ENCODE data around the gene TICAM1. TPM values are rescaled to one million over a fixed set of nuclear protein-coding genes. Genes with fewer than 3 reads are reported as not detected.
"Not testable (repeated sequence)": the region's sequence is repeated elsewhere in the genome, so short reads cannot be mapped to it uniquely, and the experiment has no call there.

Gene TICAM1
- total and polyA plus RNA-seq, 7 experiments from 2014 or later, result 3.8 to 28.4 (median 14.3) TPM

DNA sequence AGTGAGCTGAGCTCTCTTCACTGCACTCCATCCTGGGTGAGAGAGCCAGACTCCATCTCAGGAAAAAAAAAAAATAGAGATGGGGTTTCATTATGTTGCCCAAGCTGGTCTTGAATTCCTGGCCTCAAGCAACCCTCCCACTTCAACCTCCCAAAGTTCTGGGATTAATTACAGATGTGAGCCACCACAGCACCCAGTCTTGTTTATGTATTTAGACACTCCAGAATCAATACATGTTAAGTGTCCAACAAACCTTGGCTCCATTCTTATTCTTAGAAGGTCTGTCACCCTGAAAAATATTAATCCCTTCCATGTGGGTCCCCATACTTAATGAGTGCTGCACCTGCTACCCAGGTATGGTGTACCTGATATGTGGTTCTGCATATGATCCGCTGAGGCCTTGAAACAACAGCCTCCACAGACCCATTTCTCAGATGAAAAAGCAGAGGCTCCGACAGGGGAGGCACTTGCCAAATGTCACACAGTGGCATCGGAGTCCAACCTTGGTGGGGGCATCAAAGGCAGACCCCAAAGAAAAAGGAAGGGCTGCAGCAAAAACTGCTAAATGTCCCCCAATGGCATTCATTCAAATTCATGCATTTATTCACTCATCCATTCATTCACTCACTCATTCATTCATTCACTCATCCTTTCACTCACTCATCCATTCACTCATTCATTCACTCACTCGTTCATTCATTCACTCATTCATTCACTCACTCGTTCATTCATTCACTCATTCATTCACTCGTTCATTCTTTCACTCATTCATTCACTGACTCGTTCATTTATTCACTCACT lies 16.7 kb downstream of the TICAM1 start:
- Histone ChIP-seq H3K27me3 (ENCODE audit: control insufficient read depth in 2 of 2, insufficient read depth in 2 of 2, low read length in 2 of 2) (no peaks in the 10 kb centered on the region), H3K27ac (ENCODE audit: low read depth, low read length) (no peak overlapping the region), H3K9me3 (ENCODE audit: control insufficient read depth in 2 of 3, low read length in 3 of 3) (no peaks in the 10 kb centered on the region), H3K4me1 (ENCODE audit: control insufficient read depth in 2 of 2, insufficient read depth in 2 of 2, low read length in 2 of 2) (peaks cover 4 to 14% of the 10 kb centered on the region in 2 donors), H3K4me3 (ENCODE audit: low read length) (peak overlapping the region; percentile 40), H3K36me3 (ENCODE audit: control insufficient read depth in 2 of 3, insufficient read depth in 3 of 3, low read length in 3 of 3) (peaks cover 0 to 24% (median 0%) of the 10 kb centered on the region in 3 experiments)
- ChIA-PET CTCF (interaction anchor here (0.6 kb wide), 1 partner anchor 222 kb away, joined by 3 read pairs; no protein-coding TSS in a partner anchor), POLR2A (no interaction called here)
- Mint-ChIP-seq H3K4me1 (peaks cover 11 to 30% (median 18%) of the 10 kb centered on the region in 7 donors), H3K4me3 (peak overlapping the region in 8 of 10 donors; percentile 14 to 88 (median 81)), H3K27ac (peak overlapping the region in 7 of 9 donors; percentile 26 to 91 (median 87)), H3K27me3 (no peaks in the 10 kb centered on the region), H3K36me3 (peaks cover 0 to 13% (median 0%) of the 10 kb centered on the region in 5 donors), H3K9me3 (no peaks in the 10 kb centered on the region)
- intact Hi-C loops (cut with micrococcal nuclease), result loop anchor here (1.0 to 2.0 kb wide), 4 partner anchors 16 to 154 kb away; partner anchors contain the start of genes FEM1A (in 2 of the 2), TICAM1 (in 2 of the 2) and KDM4B (in 1 of the 2)
- DNase-seq, result no peak
- ATAC-seq, result no peak

DNA sequence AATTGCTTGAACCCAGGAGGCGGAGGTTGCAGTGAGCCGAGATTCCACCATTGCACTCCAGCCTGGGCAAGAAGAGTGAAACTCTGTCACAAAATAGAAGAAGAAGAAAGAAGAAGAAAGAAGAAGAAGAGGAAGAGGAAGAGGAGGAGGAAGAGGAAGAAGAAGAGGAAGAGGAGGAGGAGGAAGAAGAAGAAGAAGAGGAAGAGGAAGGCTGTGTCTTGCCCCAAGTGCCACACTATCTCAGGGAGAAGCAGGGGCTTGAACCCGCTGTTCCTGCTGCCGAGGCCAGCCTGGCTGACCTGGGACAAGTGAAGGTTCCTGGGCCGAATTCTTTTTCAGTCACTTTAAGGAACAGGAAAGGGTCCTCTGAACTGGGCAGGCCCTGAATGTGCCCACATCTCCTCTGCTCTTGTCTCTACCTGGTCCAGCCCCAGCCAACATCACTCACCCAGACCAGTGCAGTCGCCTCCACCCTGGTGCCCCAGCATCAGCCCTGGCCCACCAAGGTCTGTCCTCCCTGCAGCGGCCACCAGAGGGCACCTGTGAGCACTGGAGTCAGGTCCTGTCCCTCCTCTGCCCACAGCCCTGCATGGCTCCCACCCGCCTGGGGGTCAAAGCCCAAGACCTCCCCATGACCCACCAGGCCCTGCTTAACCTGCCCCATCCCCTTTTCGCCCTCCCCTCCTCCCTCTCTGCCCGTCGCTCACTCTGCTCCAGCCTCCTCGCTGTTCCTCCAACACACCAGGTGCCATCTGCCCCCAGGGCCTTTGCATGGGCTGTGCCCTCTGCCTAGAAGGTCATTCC lies 20.0 kb downstream of the TICAM1 start:
- DNase-seq (peak; percentile 61 to 93 (median 78)), ATAC-seq (peak; percentile 75)
- intact Hi-C loops (cut with micrococcal nuclease), result loop anchor here (1.0 to 2.0 kb wide), 4 partner anchors 18 to 220 kb away; no protein-coding TSS in a partner anchor
- Mint-ChIP-seq H3K27ac (peak overlapping the region in 2 of 9 donors; percentile 51 to 72), H3K4me1 (peaks cover 11 to 34% (median 18%) of the 10 kb centered on the region in 7 donors), H3K4me3 (peak overlapping the region in 1 of 10 donors; percentile 45), H3K36me3 (peaks cover 0 to 7% (median 0%) of the 10 kb centered on the region in 5 donors), H3K9me3 (no peaks in the 10 kb centered on the region), H3K27me3 (no peaks in the 10 kb centered on the region)
- Histone ChIP-seq H3K27ac (ENCODE audit: low read depth, low read length) (no peak overlapping the region), H3K27me3 (ENCODE audit: control insufficient read depth in 2 of 2, insufficient read depth in 2 of 2, low read length in 2 of 2) (no peaks in the 10 kb centered on the region), H3K4me3 (ENCODE audit: low read length) (no peak overlapping the region), H3K36me3 (ENCODE audit: control insufficient read depth in 2 of 3, insufficient read depth in 3 of 3, low read length in 3 of 3) (peaks cover 0 to 2% (median 0%) of the 10 kb centered on the region in 3 experiments), H3K9me3 (ENCODE audit: control insufficient read depth in 2 of 3, low read length in 3 of 3) (no peaks in the 10 kb centered on the region), H3K4me1 (ENCODE audit: control insufficient read depth in 2 of 2, insufficient read depth in 2 of 2, low read length in 2 of 2) (peaks cover 4 to 14% of the 10 kb centered on the region in 2 donors)
- ChIA-PET POLR2A (no interaction called here), CTCF (interaction anchor here (0.7 to 3.5 kb wide), 5 partner anchors 40 to 395 kb away, joined by 3 to 109 read pairs (median 12); no protein-coding TSS in a partner anchor)

DNA sequence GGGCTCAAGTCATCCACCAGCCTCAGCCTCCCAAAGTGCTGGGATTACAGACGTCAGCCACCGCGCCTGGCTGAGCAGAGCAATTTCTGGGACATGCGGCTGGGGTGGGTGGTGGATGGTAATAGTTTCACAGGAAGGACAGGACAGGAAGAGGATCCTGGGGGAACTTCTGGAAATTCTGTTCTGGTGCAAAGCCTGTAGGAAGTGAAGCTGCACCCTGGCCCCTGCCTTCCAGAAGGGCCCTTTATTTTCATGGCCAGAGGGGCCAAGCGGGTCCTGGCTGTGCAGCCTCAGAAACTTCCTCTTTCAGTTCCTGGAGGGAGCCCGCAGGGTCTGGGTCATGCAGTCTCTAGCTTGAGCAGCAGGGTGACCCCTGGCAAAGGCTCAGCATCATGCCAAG lies 24.3 kb downstream of the TICAM1 start:
- Mint-ChIP-seq H3K27ac (no peak overlapping the region), H3K36me3 (no peaks in the 10 kb centered on the region), H3K27me3 (no peaks in the 10 kb centered on the region), H3K4me1 (peaks cover 0 to 19% (median 7%) of the 10 kb centered on the region in 7 donors), H3K4me3 (no peak overlapping the region), H3K9me3 (peaks cover 0 to 1% (median 0%) of the 10 kb centered on the region in 11 donors)
- DNase-seq (no peak), ATAC-seq (peak; percentile 43)
- CTCF ChIA-PET, result interaction anchor here (0.7 to 1.1 kb wide), 2 partner anchors 10 to 216 kb away, joined by 3 read pairs; no protein-coding TSS in a partner anchor
- no peaks in the 10 kb centered on the region for H3K4me1 ChIP-seq (ENCODE audit: control insufficient read depth in 2 of 2, insufficient read depth in 2 of 2, low read length in 2 of 2)
- H3K36me3 ChIP-seq (ENCODE audit: control insufficient read depth in 2 of 3, insufficient read depth in 3 of 3, low read length in 3 of 3), result no peaks in the 10 kb centered on the region
- intact Hi-C loops (cut with micrococcal nuclease), result no loop called here
- H3K4me3 ChIP-seq (ENCODE audit: low read length), result no peak overlapping the region
- H3K27me3 ChIP-seq (ENCODE audit: control insufficient read depth in 2 of 2, insufficient read depth in 2 of 2, low read length in 2 of 2), result no peaks in the 10 kb centered on the region
- no peak overlapping the region for H3K27ac ChIP-seq (ENCODE audit: low read depth, low read length)
- no peaks in the 10 kb centered on the region for H3K9me3 ChIP-seq (ENCODE audit: control insufficient read depth in 2 of 3, low read length in 3 of 3)
- POLR2A ChIA-PET, result interaction anchor here (1.6 kb wide), 1 partner anchor 59 kb away, joined by 4 read pairs; no protein-coding TSS in a partner anchor

- POLR2A ChIA-PET, result interaction anchor here (1.6 kb wide), 1 partner anchor 60 kb away, joined by 4 read pairs; no protein-coding TSS in a partner anchor
- DNase-seq (no peak), ATAC-seq (no peak)
- Histone ChIP-seq H3K36me3 (ENCODE audit: control insufficient read depth in 2 of 3, insufficient read depth in 3 of 3, low read length in 3 of 3) (no peaks in the 10 kb centered on the region), H3K27me3 (ENCODE audit: control insufficient read depth in 2 of 2, insufficient read depth in 2 of 2, low read length in 2 of 2) (no peaks in the 10 kb centered on the region), H3K27ac (ENCODE audit: low read depth, low read length) (no peak overlapping the region), H3K9me3 (ENCODE audit: control insufficient read depth in 2 of 3, low read length in 3 of 3) (no peaks in the 10 kb centered on the region), H3K4me1 (ENCODE audit: control insufficient read depth in 2 of 2, insufficient read depth in 2 of 2, low read length in 2 of 2) (no peaks in the 10 kb centered on the region), H3K4me3 (ENCODE audit: low read length) (no peak overlapping the region)
- intact Hi-C loops (cut with micrococcal nuclease), result no loop called here
- Mint-ChIP-seq H3K27ac (peak overlapping the region in 1 of 9 donors; percentile 41), H3K27me3 (no peaks in the 10 kb centered on the region), H3K4me3 (no peak overlapping the region), H3K36me3 (no peaks in the 10 kb centered on the region), H3K9me3 (peaks cover 0 to 1% (median 0%) of the 10 kb centered on the region in 11 donors), H3K4me1 (peaks cover 0 to 11% (median 3%) of the 10 kb centered on the region in 7 donors)
- CTCF ChIA-PET, result interaction anchor here (0.7 to 1.1 kb wide), 3 partner anchors 9 to 45 kb away, joined by 3 to 4 read pairs (median 3); partner anchors contain the start of gene FEM1A
These were observed 25.1 kb downstream of the TICAM1 start for GRCh38 chr19:4806384-4806783.

DNA sequence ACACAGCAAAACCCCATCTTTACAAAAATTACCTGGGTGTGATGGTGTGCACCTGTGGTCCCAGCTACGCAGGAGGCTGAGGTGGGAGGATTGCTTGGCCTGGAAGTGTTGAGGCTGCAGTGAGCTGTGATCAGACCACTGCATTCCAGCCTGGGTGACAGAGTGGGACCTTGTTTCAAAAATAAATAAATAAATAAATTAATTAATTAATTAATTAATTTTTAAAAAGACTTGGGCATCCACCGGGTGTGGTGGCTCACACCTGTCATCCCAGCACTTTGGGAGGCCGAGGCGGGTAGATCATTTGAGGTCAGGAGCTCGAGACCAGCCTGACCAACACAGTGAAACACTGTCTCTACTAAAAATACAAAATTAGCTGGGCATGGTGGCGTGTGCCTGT lies 26.4 kb downstream of the TICAM1 start:
- H3K4me1 ChIP-seq (ENCODE audit: control insufficient read depth in 2 of 2, insufficient read depth in 2 of 2, low read length in 2 of 2); H3K27me3 Mint-ChIP-seq; H3K36me3 Mint-ChIP-seq; H3K36me3 ChIP-seq (ENCODE audit: control insufficient read depth in 2 of 3, insufficient read depth in 3 of 3, low read length in 3 of 3); H3K27ac ChIP-seq (ENCODE audit: low read depth, low read length); H3K4me3 Mint-ChIP-seq; intact Hi-C loops (cut with micrococcal nuclease); H3K27me3 ChIP-seq (ENCODE audit: control insufficient read depth in 2 of 2, insufficient read depth in 2 of 2, low read length in 2 of 2); H3K9me3 Mint-ChIP-seq; H3K4me1 Mint-ChIP-seq; H3K9me3 ChIP-seq (ENCODE audit: control insufficient read depth in 2 of 3, low read length in 3 of 3); H3K4me3 ChIP-seq (ENCODE audit: low read length); DNase-seq; POLR2A ChIA-PET; ATAC-seq; H3K27ac Mint-ChIP-seq: not testable (repeated sequence)
- CTCF ChIA-PET, result interaction anchor here (0.7 to 1.7 kb wide), 4 partner anchors 14 to 108 kb away, joined by 3 to 8 read pairs (median 4); partner anchors contain the start of gene FEM1A

Measured in naive thymus-derived CD4-positive, alpha-beta T cell (primary cell).